HTERT RPE-1 (cell line): ENCODE measurements around the gene IBA57.

Experiments
- in situ Hi-C: fragments of 300-500 bp; cut with MboI; formaldehyde crosslinking; loops from 4 replicates; pipeline ENCODE4 v1.14.3; 2020; ENCODE audit warnings: low sequenced_read_pairs

Gene IBA57

DNA sequence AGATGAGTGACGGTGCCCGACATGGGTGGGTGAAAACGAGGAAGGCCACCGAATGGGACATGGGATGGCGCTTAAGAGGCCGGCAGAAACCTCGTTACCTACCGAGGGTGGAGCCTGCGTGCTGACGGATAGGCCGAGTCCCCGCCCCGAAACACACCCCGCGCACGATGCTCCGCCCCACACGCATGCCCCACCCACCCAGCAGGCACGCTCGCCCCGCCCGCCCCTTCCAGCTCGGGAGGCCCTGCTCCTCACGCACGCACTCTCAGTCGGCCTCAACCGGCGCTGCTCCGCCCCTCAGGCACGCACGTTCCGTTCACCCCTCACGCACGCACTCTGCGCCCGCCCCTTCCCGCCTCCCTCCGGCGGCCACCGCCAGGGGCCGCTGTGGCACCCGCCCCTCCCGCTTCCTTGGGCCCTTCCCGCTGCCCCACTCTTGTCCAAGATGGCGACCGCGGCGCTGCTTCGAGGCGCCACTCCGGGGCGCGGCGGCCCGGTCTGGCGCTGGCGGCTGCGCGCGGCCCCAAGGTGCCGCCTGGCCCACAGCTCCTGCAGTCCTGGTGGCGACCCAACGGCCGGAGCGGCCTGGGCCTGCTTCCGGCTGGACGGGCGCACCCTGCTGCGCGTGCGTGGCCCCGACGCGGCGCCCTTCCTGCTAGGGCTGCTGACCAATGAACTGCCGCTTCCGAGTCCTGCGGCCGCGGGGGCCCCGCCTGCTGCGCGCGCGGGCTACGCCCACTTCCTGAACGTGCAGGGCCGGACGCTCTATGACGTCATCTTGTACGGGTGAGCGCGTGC lies at the start of gene IBA57:
TSS of gene IBA57 (plus strand) at position 433 of the 798 bp plus-strand sequence. CDS start at position 446, 13 bp downstream.
- in situ Hi-C loops = no loop called here

GRCh38 chr1:228117335-228117734 lies 48.3 kb upstream of the IBA57 start:
- in situ Hi-C loops = no loop called here

DNA sequence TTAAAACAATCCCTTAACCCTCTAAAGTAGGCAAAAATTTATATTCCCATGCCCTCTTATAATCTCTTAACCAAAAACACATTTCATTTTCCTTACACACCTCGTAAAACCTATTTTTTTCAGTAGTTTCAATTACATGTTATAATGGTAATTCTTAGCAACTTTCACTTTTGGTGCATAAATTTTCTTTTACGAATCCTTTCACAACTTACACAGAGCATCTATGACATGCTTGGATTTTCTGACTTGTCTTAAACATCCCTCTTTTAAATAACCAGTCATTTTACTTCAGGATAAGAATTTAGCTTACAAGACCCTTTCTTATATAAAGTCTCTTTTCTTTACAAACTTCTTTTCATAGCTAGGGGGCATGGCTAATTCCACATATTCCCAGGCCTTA lies 47.6 kb upstream of the IBA57 start:
- in situ Hi-C loops = no loop called here

GRCh38 chr1:228120351-228120750 lies 45.3 kb upstream of the IBA57 start:
- in situ Hi-C loops = no loop called here

DNA sequence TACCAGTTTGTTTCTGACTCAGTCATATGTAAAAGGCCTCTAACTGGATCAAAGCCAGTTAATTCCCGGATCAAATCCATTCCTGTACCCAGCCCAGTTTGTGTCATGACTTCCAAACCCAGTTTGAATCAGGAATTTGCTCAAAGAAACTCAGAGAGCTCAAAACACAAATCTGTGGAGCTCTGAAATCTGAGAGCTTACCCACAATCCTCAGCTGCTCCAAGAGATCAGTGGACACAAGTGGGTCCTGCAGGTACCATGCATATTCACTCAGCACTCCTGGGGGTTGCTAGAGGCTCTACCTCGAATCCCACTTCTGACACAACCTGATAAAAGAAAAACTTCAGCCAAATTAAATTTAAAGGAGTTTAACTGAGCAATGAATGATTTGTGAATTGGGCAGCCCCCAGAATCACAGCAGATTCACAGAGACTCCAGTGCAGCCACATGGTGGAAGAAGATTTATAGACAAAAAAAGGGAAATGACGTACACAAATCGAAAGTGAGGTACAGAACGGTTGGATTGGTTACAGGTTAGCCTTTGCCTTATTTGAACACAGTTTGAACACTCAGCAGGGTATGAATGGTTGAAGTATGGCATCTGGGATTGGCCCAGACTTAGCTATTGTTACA lies 44.6 kb upstream of the IBA57 start:
- in situ Hi-C loops = no loop called here

DNA sequence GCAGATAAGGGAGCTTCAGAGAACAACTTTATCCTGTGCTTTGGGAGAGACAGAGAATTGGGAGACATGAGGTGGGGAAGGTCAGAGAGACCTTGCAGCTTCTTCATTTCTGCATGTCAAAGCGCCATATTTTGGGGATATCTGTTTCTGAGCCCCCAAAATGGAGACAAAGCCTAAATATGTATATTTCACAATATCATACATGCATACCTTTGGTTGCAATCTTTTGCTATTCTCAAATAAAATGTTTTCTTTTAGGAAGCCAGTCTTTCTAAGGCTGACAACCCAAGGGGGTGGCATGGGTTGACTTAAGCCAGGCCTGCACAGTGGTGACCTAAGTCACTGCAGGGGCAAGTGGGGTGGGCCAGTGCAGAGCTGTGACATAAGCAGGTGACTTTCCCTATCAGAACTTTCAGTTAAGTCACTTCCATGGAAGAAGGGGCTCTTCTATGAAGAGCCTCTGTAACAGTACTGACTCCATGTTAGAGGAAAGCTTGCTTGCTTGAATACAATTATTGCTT lies 42.6 kb upstream of the IBA57 start:
- in situ Hi-C loops = no loop called here

- in situ Hi-C loops = no loop called here
These were observed 42.1 kb upstream of the IBA57 start for GRCh38 chr1:228123505-228123904.

DNA sequence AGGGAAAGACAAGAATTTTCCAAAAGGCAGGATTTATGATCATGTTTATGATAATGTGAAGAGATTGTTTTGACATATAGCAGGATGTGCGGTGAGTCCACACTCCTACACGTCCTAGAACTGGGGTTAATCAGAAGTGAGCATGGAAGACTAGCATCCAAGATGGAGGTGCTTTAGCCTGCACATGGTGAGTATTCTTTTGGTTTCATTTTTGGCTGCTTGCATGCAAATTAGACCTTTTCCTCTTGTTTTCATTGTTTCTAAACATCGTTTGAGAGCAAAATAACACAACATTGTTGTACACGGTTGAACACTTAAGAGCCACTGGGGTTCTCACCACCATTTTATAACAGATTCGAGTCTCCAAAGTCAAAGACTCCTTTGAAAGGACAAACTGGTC lies 40.4 kb upstream of the IBA57 start:
- in situ Hi-C loops = no loop called here

GRCh38 chr1:228131766-228132165 lies 33.8 kb upstream of the IBA57 start:
- in situ Hi-C loops = no loop called here

- in situ Hi-C loops = no loop called here
These were observed 31.0 kb upstream of the IBA57 start for GRCh38 chr1:228134591-228134990.

GRCh38 chr1:228136901-228137300 lies 28.7 kb upstream of the IBA57 start:
- in situ Hi-C loops = no loop called here

DNA sequence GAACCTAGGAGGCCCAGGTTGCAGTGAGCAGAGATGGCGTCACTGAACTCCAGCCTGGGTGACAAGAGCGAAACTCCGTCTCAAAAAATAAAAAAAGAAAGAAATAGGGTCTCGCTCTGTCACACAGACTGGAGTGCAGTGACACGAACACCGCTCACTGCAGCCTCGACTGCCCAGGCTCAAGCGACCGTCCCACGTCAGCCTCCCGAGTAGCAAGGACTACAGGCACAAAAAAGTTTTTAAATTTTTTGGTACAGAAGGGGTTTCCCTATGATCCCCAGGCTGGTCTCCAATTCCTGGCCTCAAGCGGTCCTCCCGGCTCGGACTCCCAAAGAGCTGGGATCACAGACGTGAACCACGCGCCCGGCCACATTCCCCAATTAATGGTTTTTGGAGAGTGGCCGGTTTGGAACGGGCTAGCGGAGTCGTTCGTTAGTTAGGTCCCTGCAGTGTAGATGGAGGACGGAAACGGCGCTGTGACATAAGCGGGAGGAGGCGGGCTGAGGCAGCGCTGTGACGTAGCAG lies 26.1 kb upstream of the IBA57 start:
- in situ Hi-C loops = no loop called here

DNA sequence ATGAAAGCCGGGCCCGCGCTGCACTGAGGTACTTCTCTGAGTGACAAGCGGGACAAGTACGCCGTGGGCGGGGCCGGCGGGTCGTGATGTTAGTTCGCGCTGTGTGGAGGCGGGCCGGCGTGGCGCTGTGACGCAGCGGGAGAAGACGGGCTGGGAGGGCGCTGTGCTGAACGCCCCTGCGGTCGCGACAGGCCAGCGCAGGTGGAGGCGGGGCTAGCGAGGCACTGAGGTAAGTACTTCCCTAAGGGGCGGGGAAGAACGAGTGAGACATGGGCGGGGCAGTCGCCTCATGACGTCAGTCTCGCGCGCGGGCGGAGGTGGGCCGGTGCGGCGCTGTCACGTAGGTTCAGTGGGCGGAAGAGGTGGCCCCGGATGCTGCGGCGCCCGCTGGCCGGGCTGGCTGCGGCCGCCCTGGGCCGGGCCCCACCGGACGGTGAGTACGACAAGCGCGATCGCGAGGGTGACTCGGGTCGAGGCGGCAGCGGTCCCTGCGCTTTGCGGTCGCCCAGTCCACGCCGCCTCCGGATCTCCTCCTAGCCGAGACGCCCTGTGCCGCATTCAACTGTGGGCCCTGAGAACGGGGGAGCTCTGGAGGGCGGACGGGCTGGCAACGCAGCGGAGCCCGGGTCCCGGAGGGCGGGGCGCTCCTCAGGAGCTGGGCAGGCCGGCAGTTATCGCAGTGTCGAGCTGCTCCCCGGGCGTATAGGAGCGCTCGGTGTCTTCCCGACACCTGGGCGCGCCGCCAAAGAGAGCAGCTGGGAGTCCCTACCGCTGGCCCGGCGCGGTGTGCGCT lies 25.5 kb upstream of the IBA57 start, which contains the start of gene GUK1:
TSS of gene GUK1 (plus strand) at position 349 of the 793 bp plus-strand sequence. CDS start at position 373, 24 bp downstream.
- in situ Hi-C loops = no loop called here

GRCh38 chr1:228140724-228141225 lies 24.8 kb upstream of the IBA57 start:
- in situ Hi-C loops = no loop called here

DNA sequence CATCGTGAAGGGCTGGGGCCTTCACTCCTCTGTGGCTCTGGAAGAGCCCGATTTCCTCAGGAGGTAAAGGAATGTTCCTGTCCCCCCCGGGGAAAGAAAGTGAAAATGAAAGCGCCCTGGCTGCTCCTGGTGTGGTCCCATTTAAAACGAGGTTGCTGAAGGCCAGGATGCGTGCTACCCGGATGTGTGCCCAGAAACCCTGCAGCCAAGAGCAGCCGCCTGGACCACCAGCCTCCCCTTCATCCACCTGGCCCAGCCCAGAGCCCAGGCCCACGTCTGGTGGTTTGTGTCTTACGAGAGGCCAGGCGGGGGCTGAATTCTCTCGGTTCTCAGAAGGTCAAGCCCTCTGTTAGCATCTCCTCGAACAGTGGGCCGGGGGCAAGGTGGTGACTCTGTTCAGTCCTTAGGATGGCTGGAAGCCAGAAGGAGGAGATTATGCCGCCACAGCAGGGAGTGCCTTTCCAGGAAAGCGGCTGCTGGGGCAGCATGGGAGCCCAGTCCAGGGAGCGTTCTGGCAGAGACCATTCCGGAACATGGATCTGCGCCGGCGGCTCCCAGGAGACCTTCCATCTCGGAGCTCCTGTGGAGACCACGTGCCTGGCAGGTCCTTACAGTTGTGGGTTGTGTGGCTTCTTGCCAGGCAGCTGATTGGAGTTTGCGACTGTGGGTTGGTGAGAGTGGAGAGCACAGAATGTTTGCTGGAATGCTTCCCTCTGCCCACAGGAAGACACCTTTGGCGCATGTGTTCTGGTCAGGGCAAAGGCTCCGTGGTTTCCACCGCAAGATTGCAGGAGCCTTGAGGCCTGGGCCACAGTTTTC lies 24.2 kb upstream of the IBA57 start:
- in situ Hi-C loops = no loop called here

- in situ Hi-C loops = no loop called here
These were observed 23.4 kb upstream of the IBA57 start for GRCh38 chr1:228142155-228142691.

DNA sequence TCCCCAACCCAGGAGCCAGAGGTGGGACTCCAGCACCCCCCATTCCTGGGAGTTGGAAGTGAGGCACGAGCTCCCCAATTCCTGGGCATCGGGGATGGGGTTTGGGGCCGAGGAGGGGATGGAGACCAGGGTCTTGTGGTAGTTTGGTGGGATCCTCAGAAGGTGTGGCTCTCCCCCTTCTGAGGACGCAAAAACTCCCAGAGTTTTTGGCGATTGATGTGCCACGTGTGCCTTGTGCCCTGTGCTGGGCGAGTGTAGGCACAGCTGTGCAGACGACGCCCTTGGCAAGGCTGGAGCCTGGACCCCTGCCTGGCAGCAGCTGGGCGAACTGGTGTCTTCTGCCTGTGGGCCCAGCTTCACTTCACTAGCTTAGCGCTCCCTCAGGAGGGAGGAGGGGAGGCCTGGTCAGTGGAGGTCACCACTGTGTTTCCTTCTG lies 22.9 kb upstream of the IBA57 start:
- in situ Hi-C loops = no loop called here

GRCh38 chr1:228143480-228144192 lies 22.0 kb upstream of the IBA57 start:
- in situ Hi-C loops = no loop called here
